Stimulated activated CD4-positive, alpha-beta T cell treated with anti-CD3 and anti-CD28 coated beads, TNF-alpha, amount 100 ng/mL, for 1 hour (primary cell): ENCODE results near the gene ZNF223.

Experiments
- DNase-seq, 3 donors: peaks; one replicate each; pipeline ENCODE4 v3.0.0-alpha.2; 2020; ENCODE audit warnings: low read depth in 3 of 3, low spot score in 1 of 3

ZNF223 gene

GRCh38 chr19:44071824-44072542, 20.1 kb downstream of the ZNF223 start, which contains the start of gene ZNF284:
TSS of gene ZNF284 (plus strand) at chr19:44072159. CDS start at chr19:44076390, 4,231 bp downstream.
- DNase-seq, result peak; percentile 53 to 64 (median 63)

DNA sequence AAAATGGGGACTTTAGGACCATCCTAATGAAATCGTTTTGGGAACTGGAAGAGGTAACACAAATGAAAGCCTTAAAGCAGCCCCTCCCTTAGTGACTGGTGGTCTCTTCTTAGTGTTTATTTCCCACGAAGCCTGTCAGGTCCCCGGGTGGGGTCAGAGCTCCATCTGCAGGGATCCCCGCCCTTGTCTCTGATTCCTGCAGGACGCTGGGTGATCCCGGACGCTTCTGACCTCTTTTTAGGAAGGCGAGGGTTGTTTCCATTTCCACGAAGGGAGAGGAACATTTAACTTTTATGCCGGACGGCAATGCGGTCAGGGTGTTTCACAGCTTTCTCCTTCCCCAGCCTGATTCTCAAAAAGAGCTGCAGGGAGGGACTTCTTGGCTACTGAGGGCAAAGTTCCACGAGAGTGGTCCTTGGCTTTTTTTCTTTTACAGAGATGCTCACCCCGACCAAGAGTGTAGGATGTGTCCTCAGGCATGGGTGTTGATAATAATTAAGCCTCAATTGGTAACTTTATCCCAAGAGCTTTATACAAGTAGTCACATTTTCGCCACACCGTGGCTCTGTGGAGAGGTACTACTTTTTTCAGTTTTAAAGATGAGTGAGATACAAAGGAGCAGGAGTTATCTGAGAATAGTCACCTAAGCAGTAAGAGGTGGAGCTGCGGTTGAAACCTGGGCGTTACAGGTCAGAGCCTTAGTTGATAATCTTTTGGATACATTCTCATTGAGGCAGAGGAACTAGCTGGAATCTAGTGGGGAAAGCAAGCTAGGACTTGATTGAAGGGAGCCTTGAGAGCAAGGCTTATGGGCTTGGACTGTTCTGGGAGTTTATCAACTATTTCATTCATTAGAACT, 20.9 kb downstream of the ZNF223 start:
- no peak for DNase-seq

GRCh38 chr19:44076325-44076724, 24.5 kb downstream of the ZNF223 start:
- DNase-seq, result no peak

DNA sequence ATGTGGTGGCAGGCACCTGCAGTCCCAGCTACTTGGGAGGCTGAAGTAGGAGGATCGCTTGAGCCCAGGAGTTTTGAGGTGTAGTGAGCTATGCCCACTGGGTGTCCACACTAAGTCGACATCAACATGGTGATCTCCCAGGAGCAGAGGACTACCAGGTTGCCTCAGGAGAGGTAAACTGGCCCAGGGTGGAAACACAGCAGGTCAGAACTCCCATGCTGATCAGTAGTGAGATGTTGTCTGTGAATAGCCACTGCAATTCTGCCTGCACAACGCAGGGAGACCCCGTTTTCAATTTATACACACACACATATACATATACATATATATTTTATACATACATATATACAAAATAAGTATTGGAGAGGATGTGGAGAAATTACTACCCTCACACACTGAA, 40.3 kb downstream of the ZNF223 start:
- DNase-seq, result no peak

DNA sequence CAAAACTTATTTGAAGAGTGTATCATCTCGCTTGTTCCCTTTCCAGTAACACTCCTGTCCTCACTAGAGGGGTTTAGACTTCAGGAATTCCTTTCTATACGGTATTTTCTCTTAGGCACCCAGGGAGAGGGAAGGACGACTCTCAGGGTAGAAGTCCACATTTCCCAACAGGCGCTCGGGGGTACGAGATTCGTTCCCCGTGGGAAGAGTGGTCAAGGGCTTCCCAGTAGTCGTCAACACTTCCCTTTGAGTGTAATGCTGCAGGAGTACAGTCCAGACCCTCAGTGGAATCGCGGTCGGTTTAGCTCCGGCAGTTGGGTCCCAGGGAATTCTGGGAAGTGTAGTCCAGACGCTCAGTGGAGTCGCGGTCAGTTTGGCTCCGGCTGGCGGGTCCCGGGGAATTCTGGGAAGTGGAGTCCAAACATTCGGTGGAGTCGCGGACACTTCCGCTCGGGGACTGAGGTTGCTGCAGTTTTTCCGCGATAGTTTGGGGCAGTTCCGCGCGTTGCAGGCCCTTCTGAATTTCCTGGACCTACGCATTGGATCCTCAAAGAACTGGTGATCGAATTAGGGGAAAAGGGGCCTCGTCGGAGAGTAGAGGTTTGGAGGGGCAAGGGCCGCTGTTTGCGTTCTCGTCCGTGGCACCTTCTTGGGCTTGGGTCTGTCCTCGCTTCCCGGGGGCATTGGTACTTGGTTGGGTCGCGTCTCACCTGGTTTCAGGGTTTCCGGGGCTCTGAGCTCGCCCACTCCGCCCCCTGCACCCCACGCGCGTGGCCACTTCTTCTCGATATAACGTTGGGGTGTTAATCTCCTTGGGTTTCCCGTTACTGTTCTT, 42.3 kb downstream of the ZNF223 start, which contains the start of gene ZNF224:
Gene ZNF224 (plus strand): TSS at position 431 of the 835 bp plus-strand sequence. CDS start 3,513 bp downstream, outside the sequence.
- peak; percentile 50 to 58 (median 54) for DNase-seq

GRCh38 chr19:44107751-44108150, 55.9 kb downstream of the ZNF223 start:
- no peak for DNase-seq

DNA sequence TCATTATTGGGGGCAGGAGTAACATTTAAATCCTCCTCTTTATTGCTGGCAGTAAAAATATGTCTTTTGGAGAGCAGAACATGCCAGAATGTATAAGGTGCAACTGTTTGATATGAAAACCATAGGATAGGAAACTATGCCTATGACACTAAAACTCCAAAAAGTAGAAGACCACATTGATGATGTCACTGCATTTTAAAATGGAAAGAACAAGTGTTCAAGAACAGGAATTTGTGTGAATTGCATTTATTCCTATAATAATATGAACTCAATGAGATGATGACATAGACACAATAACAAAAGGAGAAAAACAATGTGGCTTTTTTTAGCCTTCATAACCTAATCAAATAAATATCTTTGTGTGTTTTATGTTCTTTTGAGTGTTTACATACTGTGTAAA, 57.6 kb downstream of the ZNF223 start:
- no peak for DNase-seq

GRCh38 chr19:44111910-44112463, 60.2 kb downstream of the ZNF223 start:
- DNase-seq, result no peak

- no peak for DNase-seq
These were observed 60.9 kb downstream of the ZNF223 start for GRCh38 chr19:44112802-44113137.

DNA sequence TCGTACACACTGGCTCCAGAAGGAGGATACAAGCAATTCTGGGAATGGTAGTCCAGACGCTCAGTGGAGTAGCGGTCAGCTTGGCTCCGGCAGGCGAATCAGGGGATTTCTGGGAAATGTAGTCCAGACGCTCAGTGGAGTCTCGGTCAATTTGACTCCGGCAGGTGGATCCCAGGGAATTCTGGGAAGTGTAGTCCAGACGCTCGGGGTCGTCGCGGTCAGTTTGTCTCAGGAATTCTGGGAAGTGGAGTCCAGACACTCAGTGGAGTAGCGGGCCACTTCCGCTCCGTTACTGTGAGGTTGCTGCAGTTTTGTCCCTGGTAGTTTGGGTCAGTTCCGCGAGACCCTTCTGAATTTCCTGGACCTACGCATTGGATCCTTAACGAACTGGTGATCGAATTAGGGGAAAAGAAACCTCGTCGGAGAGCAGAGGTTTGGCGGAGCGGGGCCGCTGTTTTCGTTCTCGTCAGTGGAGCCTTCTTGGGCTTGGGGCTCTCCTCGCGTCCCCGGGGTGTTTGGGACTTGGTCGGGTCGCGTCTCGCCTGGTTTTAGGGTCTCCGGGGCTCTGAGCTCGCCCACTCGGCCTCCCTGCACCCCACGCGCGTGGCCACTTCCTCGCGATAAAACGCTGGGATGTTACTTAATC, 61.4 kb downstream of the ZNF223 start, which contains the start of gene ZNF225:
Gene ZNF225 (plus strand): TSS at position 262 of the 646 bp plus-strand sequence. CDS start 2,429 bp downstream, outside the sequence.
- peak; percentile 54 to 60 (median 60) for DNase-seq

DNA sequence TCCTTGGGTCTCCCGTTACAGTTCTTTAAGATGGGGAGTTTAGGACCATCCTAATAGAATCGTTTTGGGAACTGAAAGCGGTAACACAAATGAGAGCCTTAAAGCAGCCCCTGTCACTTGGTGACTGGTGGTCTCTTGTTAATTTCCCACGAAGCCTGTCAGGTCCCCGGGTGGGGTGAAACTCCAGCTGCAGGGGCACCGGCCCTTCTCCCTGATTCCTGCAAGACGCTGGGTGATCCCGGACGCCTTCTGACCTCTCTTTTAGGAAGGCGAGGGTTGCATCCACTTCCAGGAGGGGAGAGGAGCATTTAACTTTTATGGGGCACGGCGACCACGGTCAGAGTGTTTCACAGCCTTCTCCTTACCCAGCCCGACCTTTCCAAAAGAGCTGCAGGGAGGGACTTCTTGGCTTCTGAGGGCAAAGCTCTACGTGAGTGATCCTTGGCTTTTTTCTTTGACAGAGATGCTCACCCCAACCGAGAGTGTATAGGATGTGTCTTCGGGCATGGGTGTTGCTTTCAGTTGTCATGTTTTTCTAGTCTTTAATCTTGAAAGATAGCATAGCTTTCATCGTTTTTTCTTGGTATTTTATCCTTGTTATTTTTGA, 62.1 kb downstream of the ZNF223 start:
- no peak for DNase-seq
